Kidney (tissue), 14 donors: ENCODE measurements around the gene KCNN3. TPM values are rescaled to one million over a fixed set of nuclear protein-coding genes. Genes with fewer than 3 reads are reported as not detected.

ENCODE experiments used
- DNase-seq, 5 donors: peaks; one replicate each; pipeline ENCODE4 v3.0.0-alpha.2; 2013 to 2020
- FAIRE-seq: peaks from 2 replicates; lab custom pipeline; 2012; peaks lifted over from hg19 to GRCh38; lab: Jason Lieb, UNC
- H3K27ac ChIP-seq, 2 donors: one replicate each; pipeline ENCODE4 v1.7.0; 2013; ENCODE audit warnings: low read depth in 2 of 2, low read length in 2 of 2, inconsistent platforms in 1 of 2
- H3K27me3 ChIP-seq: one replicate; pipeline ENCODE4 v1.7.1; 2013; ENCODE audit warnings: low read length, inconsistent platforms; ENCODE audit not compliant: control insufficient read depth, insufficient read depth
- H3K36me3 ChIP-seq, 3 donors: one replicate each; pipeline versions ENCODE4 v1.7.0 to v1.7.1; 2013; ENCODE audit warnings: low read length in 3 of 3, control low read depth in 1 of 3, inconsistent platforms in 1 of 3; ENCODE audit not compliant: insufficient read depth in 3 of 3, control insufficient read depth in 2 of 3
- H3K4me1 ChIP-seq, 3 donors: one replicate each; pipeline versions ENCODE4 v1.7.0 to v1.7.1; 2013; ENCODE audit warnings: low read length in 3 of 3, inconsistent platforms in 1 of 3, low read depth in 1 of 3; ENCODE audit not compliant: control insufficient read depth in 2 of 3, insufficient read depth in 2 of 3
- H3K4me3 ChIP-seq, 3 donors: one replicate each; pipeline versions ENCODE4 v1.7.0 to v1.8.1; 2013; ENCODE audit warnings: low read length in 3 of 3, control low read depth in 1 of 3, inconsistent platforms in 1 of 3
- H3K9ac ChIP-seq, 3 donors: one replicate each; pipeline versions ENCODE4 v1.7.0 to v1.7.1; 2013; ENCODE audit warnings: low read length in 3 of 3, control low read depth in 1 of 3, inconsistent platforms in 1 of 3
- H3K9me3 ChIP-seq, 3 donors: one replicate each; pipeline versions ENCODE4 v1.7.0 to v1.7.1; 2013; ENCODE audit warnings: low read length in 3 of 3, control low read depth in 1 of 3, inconsistent platforms in 1 of 3; ENCODE audit not compliant: control insufficient read depth in 2 of 3, insufficient read depth in 1 of 3
- CTCF ChIP-seq: IDR thresholded peaks from 3 replicates; pipeline ENCODE4 v1.5.1; 2012; ENCODE audit warnings: mild to moderate bottlenecking, moderate library complexity, borderline replicate concordance; ENCODE audit not compliant: insufficient read depth; ENCODE audit errors: extremely low read depth
- intact Hi-C: fragments of 100-400 bp; cut with DNase I; formaldehyde crosslinking; loops from one replicate; pipeline ENCODE4 v1.11.1; 2022
- polyA plus RNA-seq: library from polyadenylated mRNA; stranded (reverse); fragments of 350-450 nt; fragmentation: Illumina TruSeq; extraction: RNeasy Lipid Tissue Mini Kit (QIAGEN cat#74804); gene quantifications from one replicate; pipeline ENCODE4 v1.2.3, GENCODE V29; 2014; ENCODE audit warnings: low read depth, low replicate concordance; ENCODE audit not compliant: insufficient read depth
- total RNA-seq: library from RNA; stranded (reverse); fragmentation: NEBNext Ultra II Directional; extraction: Animal tissue kit (Norgen Biotek cat#: 25700); gene quantifications from one replicate; pipeline ENCODE4 v1.2.1, GENCODE V29; 2021
- donor health status: control.
- donor health status: control.
- donor health status: control.
- donor health status: control.
- donor health status: control.
- donor health status: DM: yes; HTN: yes; CAD: no.
- donor health status: Normal renal cell carcinoma (clear cell type).

Gene KCNN3
- total and polyA plus RNA-seq, 2 donors from 2014 or later = 2.6 to 5.6 TPM

DNA sequence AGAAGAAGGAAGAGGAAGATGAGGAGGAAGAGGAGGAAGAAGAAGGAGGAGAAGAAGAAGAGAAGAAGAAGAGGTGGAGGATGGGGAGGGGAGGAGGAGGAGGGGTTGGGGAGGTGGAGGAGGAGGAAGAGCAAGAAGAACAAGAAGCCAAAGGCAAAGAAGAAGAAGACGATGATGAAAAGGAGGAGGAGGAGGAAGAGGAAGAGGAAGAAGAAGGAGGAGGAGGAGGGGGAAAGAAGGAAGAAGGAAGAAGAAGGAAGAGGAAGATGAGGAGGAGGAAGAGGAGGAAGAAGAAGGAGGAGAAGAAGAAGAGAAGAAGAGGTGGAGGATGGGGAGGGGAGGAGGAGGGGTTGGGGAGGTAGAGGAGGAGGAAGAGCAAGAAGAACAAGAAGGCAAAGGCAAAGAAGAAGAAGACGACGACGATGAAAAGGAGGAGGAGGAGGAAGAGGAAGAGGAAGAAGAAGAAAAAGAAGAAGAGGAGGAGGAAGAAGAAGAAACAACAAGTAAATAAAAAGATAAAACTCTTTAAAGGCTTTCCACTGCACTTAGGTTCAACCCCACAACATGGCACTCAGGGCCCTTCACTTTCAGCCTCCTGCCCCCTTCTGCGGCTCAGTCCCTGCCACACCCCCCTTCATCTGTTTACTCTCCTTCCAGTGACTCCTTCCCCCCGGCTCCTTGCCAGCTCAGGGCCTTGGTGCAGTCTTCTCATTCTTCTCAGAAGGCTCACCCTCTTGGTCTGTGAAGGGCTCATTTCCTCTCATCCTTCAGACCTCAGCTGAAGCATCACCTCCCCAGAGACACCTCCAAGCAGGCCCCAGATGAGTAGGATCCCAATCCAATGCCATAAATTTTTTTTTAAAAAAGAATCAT, 114.0 kb downstream of the KCNN3 start:
- peaks cover 2% of the 10 kb centered on the region for H3K27me3 ChIP-seq
- H3K9ac ChIP-seq = no peak overlapping the region
- H3K9me3 ChIP-seq = no peaks in the 10 kb centered on the region
- TF ChIP-seq CTCF = no peak
- intact Hi-C loops = no loop called here
- H3K4me3 ChIP-seq = no peak overlapping the region
- DNase-seq (peak in 1 of 5 donors; percentile 24), FAIRE-seq (no peak)
- H3K27ac ChIP-seq = no peak overlapping the region
- H3K36me3 ChIP-seq = no peaks in the 10 kb centered on the region
- peaks cover 0 to 3% (median 0%) of the 10 kb centered on the region in 3 donors for H3K4me1 ChIP-seq

- no peak for DNase-seq
- intact Hi-C loops = no loop called here
- no peak for FAIRE-seq
Measured at GRCh38 chr1:154753426-154753825, 116.7 kb downstream of the KCNN3 start.

DNA sequence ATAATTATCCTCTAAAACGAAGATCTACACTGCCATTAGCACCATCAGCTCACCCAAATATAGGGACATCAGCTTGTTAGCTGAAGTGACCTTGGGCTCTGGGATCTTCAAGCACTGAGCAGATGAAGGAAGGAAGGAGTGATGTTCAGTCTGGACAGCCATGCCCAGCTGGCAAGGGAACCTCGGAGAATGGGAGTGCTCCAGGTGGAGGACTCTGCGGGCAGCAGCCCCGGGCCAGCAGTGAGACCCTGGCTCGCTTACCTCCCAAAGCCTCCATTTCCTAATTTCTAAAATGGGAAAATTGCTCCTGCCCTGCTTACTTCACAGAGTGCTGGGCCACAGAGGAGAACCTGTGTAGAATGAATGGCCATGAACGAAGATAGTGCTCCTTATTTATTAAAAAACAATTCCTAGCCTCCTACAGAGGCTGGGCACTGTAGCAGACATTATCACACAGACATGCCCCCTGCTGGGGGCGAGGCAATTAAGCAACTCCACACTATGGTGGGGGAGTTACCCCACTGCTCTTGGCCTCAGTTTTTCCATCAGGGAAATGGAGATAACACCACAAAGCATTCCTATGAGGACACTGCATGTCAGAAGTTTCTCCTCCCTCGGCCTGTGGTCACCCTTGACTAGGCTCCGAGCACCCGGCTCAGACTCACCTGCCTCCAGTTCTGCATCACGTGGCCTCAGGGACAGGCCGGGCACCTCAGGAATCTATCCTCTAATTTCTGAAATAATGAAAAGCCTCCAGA, 117.6 kb downstream of the KCNN3 start:
- H3K27ac ChIP-seq = no peak overlapping the region
- no peaks in the 10 kb centered on the region for H3K36me3 ChIP-seq
- DNase-seq (peak in 1 of 5 donors; percentile 24), FAIRE-seq (no peak)
- no peaks in the 10 kb centered on the region for H3K9me3 ChIP-seq
- no peak overlapping the region for H3K4me3 ChIP-seq
- intact Hi-C loops = no loop called here
- TF ChIP-seq CTCF = no peak
- H3K4me1 ChIP-seq = peaks cover 0 to 5% (median 0%) of the 10 kb centered on the region in 3 donors
- H3K27me3 ChIP-seq = no peaks in the 10 kb centered on the region
- no peak overlapping the region for H3K9ac ChIP-seq

More at GRCh38 chr1:154753426-154753825, 116.7 kb downstream of the KCNN3 start:
- TF ChIP-seq CTCF = no peak
- no peaks in the 10 kb centered on the region for H3K36me3 ChIP-seq
- no peak overlapping the region for H3K4me3 ChIP-seq
- no peaks in the 10 kb centered on the region for H3K9me3 ChIP-seq
- H3K4me1 ChIP-seq = no peaks in the 10 kb centered on the region
- no peaks in the 10 kb centered on the region for H3K27me3 ChIP-seq
- H3K27ac ChIP-seq = no peak overlapping the region
- H3K9ac ChIP-seq = no peak overlapping the region
